Neural progenitor cell (in vitro differentiated cells): ENCODE data around the gene REV3L. TPM values are rescaled to one million over a fixed set of nuclear protein-coding genes. Genes with fewer than 3 reads are reported as not detected.

Source experiments
- DNase-seq: peaks from one replicate; pipeline ENCODE4 v3.0.0-alpha.2; 2016; ENCODE audit warnings: low spot score
- H2AFZ ChIP-seq: fragments of 200-600 bp; sonication (generic); replicated peaks from 2 replicates; pipeline ENCODE4 v1.6.1; 2016; ENCODE audit warnings: antibody characterized with exemption
- H3F3A ChIP-seq: fragments of 200-600 bp; sonication (generic); 2 replicates; pipeline ENCODE4 v1.6.1; 2016; ENCODE audit warnings: antibody characterized with exemption, low read depth
- H3K27ac ChIP-seq: fragments of 200-600 bp; sonication (generic); 2 replicates; pipeline ENCODE4 v1.5.1; 2016; ENCODE audit warnings: mild to moderate bottlenecking
- H3K27me3 ChIP-seq: fragments of 200-600 bp; sonication (generic); 2 replicates; pipeline ENCODE4 v1.6.1; 2016; ENCODE audit warnings: mild to moderate bottlenecking, moderate library complexity
- H3K36me3 ChIP-seq: fragments of 200-600 bp; sonication (generic); 2 replicates; pipeline ENCODE4 v1.5.1; 2016
- H3K4me1 ChIP-seq: fragments of 200-600 bp; sonication (generic); 2 replicates; pipeline ENCODE4 v1.6.1; 2016; ENCODE audit warnings: mixed run types
- H3K4me2 ChIP-seq: fragments of 200-600 bp; sonication (generic); 2 replicates; pipeline ENCODE4 v1.6.1; 2016
- H3K4me3 ChIP-seq: fragments of 200-600 bp; sonication (generic); 2 replicates; pipeline ENCODE4 v1.5.1; 2016
- H3K79me2 ChIP-seq: fragments of 200-600 bp; sonication (generic); 2 replicates; pipeline ENCODE4 v1.6.1; 2016; ENCODE audit warnings: low read depth
- H3K9ac ChIP-seq: fragments of 200-600 bp; sonication (generic); 2 replicates; pipeline ENCODE4 v1.6.1; 2016
- H3K9me3 ChIP-seq: fragments of 200-600 bp; sonication (generic); 2 replicates; pipeline ENCODE4 v1.5.1; 2016; ENCODE audit warnings: low read depth
- H4K20me1 ChIP-seq: fragments of 200-600 bp; sonication (generic); 2 replicates; pipeline ENCODE4 v1.6.1; 2016; ENCODE audit warnings: low read depth
- H3K27ac Mint-ChIP-seq: 3 replicates; pipeline ENCODE4 v1.8.0; 2021; ENCODE audit warnings: mixed read lengths
- H3K27me3 Mint-ChIP-seq: 2 replicates; pipeline ENCODE4 v1.8.0; 2022; ENCODE audit warnings: low read depth, mild to moderate bottlenecking, inconsistent platforms, moderate library complexity, mixed read lengths; ENCODE audit not compliant: insufficient read depth
- H3K36me3 Mint-ChIP-seq: 3 replicates; pipeline ENCODE4 v1.8.0; 2021; ENCODE audit warnings: mixed read lengths
- H3K4me1 Mint-ChIP-seq: 3 replicates; pipeline ENCODE4 v1.8.0; 2021; ENCODE audit warnings: mixed read lengths
- H3K4me3 Mint-ChIP-seq: 3 replicates; pipeline ENCODE4 v1.8.0; 2021; ENCODE audit warnings: mild to moderate bottlenecking, moderate library complexity, mixed read lengths
- H3K9me3 Mint-ChIP-seq: 3 replicates; pipeline ENCODE4 v1.8.0; 2020; ENCODE audit warnings: mixed read lengths
- CTCF ChIP-seq: fragments of 200-600 bp; sonication (generic); IDR thresholded peaks from 2 replicates; pipeline ENCODE4 v1.5.1; 2017; ENCODE audit warnings: antibody characterized with exemption, mild to moderate bottlenecking
- EZH2 ChIP-seq: fragments of 200-600 bp; sonication (generic); IDR thresholded peaks from 2 replicates; pipeline ENCODE4 v1.6.1; 2017; ENCODE audit warnings: antibody characterized with exemption, mild to moderate bottlenecking, moderate library complexity
- EZH2phosphoT487 ChIP-seq: fragments of 200-600 bp; sonication (generic); IDR thresholded peaks from 2 replicates; pipeline ENCODE4 v1.6.1; 2017; ENCODE audit warnings: antibody characterized with exemption
- total RNA-seq: library from RNA; depleted of rRNA; stranded (reverse); fragments of >200 nt; gene quantifications from 2 replicates; pipeline ENCODE4 v1.2.3, GENCODE V29; 2015; ENCODE audit warnings: low replicate concordance

The REV3L gene
- total RNA-seq, 1 donor from 2014 or later = 23.5 TPM

DNA sequence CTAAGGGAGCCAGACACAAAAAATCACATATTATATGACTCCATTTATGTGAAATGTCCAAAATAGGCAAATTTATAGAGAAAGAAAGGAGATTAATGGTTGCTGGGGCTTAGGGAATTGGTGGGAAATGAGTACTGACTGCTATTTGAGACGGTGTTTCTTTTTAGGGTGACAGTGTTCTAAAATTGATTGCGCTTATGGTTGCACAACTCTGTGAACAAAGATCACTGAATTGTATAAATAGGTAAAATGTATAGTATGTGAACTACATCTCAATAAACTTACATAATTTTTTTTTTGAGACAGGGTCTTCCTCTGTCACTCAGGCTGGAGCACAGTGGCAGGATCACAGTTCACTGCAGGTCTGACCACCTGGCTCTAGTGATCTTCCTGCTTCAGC is 45.4 kb downstream of the REV3L start:
- H3K79me2 ChIP-seq = peaks cover 51% of the 10 kb centered on the region
- no peak overlapping the region for H3K27ac Mint-ChIP-seq
- no peaks in the 10 kb centered on the region for H3K27me3 ChIP-seq
- H2AFZ ChIP-seq = no peak overlapping the region
- H3K9me3 ChIP-seq = no peaks in the 10 kb centered on the region
- no peak overlapping the region for H3K4me3 ChIP-seq
- DNase-seq = no peak
- no peak overlapping the region for H3K9ac ChIP-seq
- H3K36me3 ChIP-seq = no peaks in the 10 kb centered on the region
- no peaks in the 10 kb centered on the region for H3K27me3 Mint-ChIP-seq
- no peaks in the 10 kb centered on the region for H3K4me1 Mint-ChIP-seq
- no peak overlapping the region for H3K4me2 ChIP-seq
- H3K4me1 ChIP-seq = no peaks in the 10 kb centered on the region
- TF ChIP-seq CTCF = no peak
- no peak for TF ChIP-seq EZH2
- TF ChIP-seq EZH2phosphoT487 = no peak
- no peaks in the 10 kb centered on the region for H4K20me1 ChIP-seq
- no peak overlapping the region for H3K27ac ChIP-seq
- no peaks in the 10 kb centered on the region for H3F3A ChIP-seq
- no peak overlapping the region for H3K4me3 Mint-ChIP-seq
- H3K36me3 Mint-ChIP-seq = peaks cover 31% of the 10 kb centered on the region
- H3K9me3 Mint-ChIP-seq = peaks cover 34% of the 10 kb centered on the region

DNA sequence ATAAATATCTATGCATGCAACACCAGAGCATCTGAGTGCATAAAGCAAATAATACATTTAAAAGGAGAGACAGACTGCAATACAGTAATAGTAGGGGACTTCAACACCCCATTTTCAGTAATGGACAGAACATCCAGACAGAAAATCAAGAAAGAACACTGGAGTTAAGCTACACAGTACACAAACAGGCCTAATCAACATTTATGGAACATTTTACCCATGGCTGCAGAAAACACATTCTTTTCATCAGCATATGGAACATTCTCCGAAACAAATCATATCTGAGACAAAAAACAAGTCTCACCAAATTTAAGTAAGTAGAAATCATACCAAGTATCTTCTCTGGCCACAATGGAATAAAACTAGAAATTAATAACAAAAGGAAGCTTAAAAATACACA is 50.5 kb downstream of the REV3L start:
- DNase-seq = no peak
- no peaks in the 10 kb centered on the region for H3K9me3 ChIP-seq
- H3K79me2 ChIP-seq = peaks cover 81% of the 10 kb centered on the region
- no peak overlapping the region for H3K4me3 Mint-ChIP-seq
- H3K27me3 ChIP-seq = no peaks in the 10 kb centered on the region
- no peaks in the 10 kb centered on the region for H4K20me1 ChIP-seq
- no peaks in the 10 kb centered on the region for H3K36me3 ChIP-seq
- TF ChIP-seq EZH2phosphoT487 = no peak
- no peak for TF ChIP-seq EZH2
- TF ChIP-seq CTCF = no peak
- H3K4me1 ChIP-seq = no peaks in the 10 kb centered on the region
- H3K4me2 ChIP-seq = no peak overlapping the region
- H2AFZ ChIP-seq = no peak overlapping the region
- no peaks in the 10 kb centered on the region for H3K27me3 Mint-ChIP-seq
- H3K4me3 ChIP-seq = no peak overlapping the region
- no peaks in the 10 kb centered on the region for H3K4me1 Mint-ChIP-seq
- H3K9ac ChIP-seq = no peak overlapping the region
- H3F3A ChIP-seq = peaks cover 16% of the 10 kb centered on the region
- H3K9me3 Mint-ChIP-seq = peaks cover 71% of the 10 kb centered on the region
- H3K27ac Mint-ChIP-seq = no peak overlapping the region
- H3K36me3 Mint-ChIP-seq = peaks cover 44% of the 10 kb centered on the region
- no peak overlapping the region for H3K27ac ChIP-seq

GRCh38 chr6:111430605-111431376 is 52.2 kb downstream of the REV3L start:
- no peaks in the 10 kb centered on the region for H3K4me1 ChIP-seq
- no peak overlapping the region for H3K27ac Mint-ChIP-seq
- H3K36me3 ChIP-seq = no peaks in the 10 kb centered on the region
- peaks cover 44% of the 10 kb centered on the region for H3K36me3 Mint-ChIP-seq
- H3K4me2 ChIP-seq = no peak overlapping the region
- H3K9me3 ChIP-seq = no peaks in the 10 kb centered on the region
- TF ChIP-seq CTCF (no peak), EZH2phosphoT487 (no peak), EZH2 (no peak)
- H3K79me2 ChIP-seq = peaks cover 79% of the 10 kb centered on the region
- no peak overlapping the region for H3K27ac ChIP-seq
- H3F3A ChIP-seq = peaks cover 16% of the 10 kb centered on the region
- no peaks in the 10 kb centered on the region for H3K4me1 Mint-ChIP-seq
- no peaks in the 10 kb centered on the region for H4K20me1 ChIP-seq
- no peak overlapping the region for H3K4me3 ChIP-seq
- H3K27me3 Mint-ChIP-seq = no peaks in the 10 kb centered on the region
- no peak overlapping the region for H3K9ac ChIP-seq
- H3K4me3 Mint-ChIP-seq = no peak overlapping the region
- no peaks in the 10 kb centered on the region for H3K27me3 ChIP-seq
- H2AFZ ChIP-seq = no peak overlapping the region
- peaks cover 73% of the 10 kb centered on the region for H3K9me3 Mint-ChIP-seq
- no peak for DNase-seq
